GM21619 (cell line): ENCODE measurements around the gene PTPN23.
"Not testable (repeated sequence)": the region's sequence is repeated elsewhere in the genome, so short reads cannot be mapped to it uniquely, and the experiment has no call there.

ENCODE experiments used
- ATAC-seq: cut with Tn5 transposase; IDR thresholded peaks from one replicate; pipeline ENCODE4 v1.9.1; 2021; ENCODE audit not compliant: unreplicated experiment

The PTPN23 gene

GRCh38 chr3:47440131-47440530 is 59.3 kb downstream of the PTPN23 start:
- no peak for ATAC-seq

- no peak for ATAC-seq
Observed at GRCh38 chr3:47441796-47442551, 61.2 kb downstream of the PTPN23 start.

- no peak for ATAC-seq
Observed at GRCh38 chr3:47443611-47443995, 62.8 kb downstream of the PTPN23 start.

GRCh38 chr3:47444103-47444502 is 63.3 kb downstream of the PTPN23 start:
- no peak for ATAC-seq

- ATAC-seq = no peak
Observed at GRCh38 chr3:47452453-47453215, 71.8 kb downstream of the PTPN23 start.

GRCh38 chr3:47455806-47456452 is 75.1 kb downstream of the PTPN23 start:
- no peak for ATAC-seq

GRCh38 chr3:47456984-47457383 is 76.2 kb downstream of the PTPN23 start:
- no peak for ATAC-seq

GRCh38 chr3:47459534-47460085 is 78.8 kb downstream of the PTPN23 start:
- not testable (repeated sequence) for ATAC-seq
